GM18508 (cell line): ENCODE data around the gene DNAJC30.
A peak's percentile ranks its signal among the peaks of the same experiment; 100 is the strongest.
"Not testable (repeated sequence)": the region's sequence is repeated elsewhere in the genome, so short reads cannot be mapped to it uniquely, and the experiment has no call there.

Source experiments
- ATAC-seq: cut with Tn5 transposase; IDR thresholded peaks from one replicate; pipeline ENCODE4 v1.9.1; 2021; ENCODE audit warnings: moderate number of reproducible peaks; ENCODE audit not compliant: insufficient read depth, unreplicated experiment

The DNAJC30 gene

DNA sequence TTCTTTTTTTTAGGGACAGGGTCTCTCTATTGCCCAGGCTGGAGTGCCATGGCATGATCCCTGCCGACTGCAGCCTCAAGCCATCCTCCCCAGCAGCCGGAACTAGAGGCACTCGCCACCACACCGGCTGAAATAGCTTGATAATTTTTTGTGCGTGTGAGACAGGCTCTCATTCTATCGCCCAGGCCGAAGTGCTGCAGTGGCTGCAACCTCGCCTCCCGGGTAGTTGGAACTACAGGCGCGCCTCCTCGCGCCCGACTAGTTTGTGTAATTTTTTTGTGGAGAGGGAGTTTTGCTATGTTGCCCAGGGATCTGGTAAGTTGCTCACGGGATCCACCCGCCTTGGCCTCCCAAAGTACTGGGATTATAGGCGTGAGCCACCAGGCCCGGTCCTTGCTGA, 2.1 kb upstream of the DNAJC30 start:
- ATAC-seq, result no peak

DNA sequence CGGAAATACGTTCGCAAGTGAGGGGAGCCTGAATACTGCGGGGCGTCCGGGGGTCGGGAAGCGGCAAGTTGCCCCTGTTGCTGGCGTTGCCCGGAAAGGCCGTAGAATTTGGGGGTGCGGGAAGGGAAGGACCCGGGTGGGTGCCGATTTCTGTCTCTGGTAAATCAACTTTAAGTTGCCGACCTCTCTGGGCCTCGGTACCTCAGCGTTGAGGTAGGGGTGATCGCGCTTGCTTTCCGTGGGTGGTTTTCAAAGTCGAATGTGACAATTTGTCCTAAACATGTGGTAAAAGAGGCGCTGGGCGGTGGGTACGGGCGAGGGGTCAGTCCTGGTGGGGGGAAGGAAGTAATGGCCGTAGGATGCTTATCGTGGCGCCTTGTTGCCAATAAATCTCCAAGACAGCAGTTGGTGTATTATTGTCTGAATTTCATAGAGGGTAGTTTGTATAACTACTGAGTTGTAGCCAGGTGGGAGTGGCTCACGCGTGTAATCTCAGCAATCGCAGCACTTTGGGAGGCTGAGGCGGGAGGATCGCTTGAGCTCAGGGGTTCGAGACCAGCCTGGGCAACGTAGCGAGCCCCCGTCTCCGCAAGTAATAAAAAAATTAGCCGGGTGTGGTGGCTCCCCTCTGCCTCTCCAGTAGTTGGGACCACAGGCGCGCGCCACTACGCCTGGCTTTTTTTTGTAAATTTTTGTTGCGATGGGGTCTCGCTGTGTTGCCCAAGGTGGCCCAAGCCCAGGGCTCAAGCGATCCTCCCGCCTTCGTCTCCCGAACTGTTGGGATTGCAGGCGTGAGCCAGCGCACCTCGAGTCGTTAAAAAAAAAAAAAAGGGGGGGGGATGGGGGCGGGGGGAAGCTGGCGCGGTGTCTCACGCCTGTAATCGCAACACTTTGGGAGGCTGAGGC, 788 bp upstream of the DNAJC30 start:
- peak; percentile 4 for ATAC-seq

DNA sequence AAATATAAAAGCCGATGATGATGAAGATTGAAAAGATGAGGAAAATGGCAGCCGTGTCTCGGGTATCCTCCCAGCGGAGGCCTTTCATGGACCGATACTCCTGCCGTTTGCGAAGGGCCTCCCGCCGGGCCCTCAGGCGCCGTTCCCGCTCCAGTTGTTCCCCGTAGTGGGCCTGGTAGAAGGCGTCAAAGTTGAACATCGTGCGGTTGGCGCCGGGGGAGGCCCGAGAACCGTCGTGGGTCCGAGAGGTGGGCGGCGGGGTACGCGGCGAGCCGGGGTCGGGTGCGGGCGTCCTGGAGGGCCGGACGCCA, 553 bp downstream of the DNAJC30 start:
- no peak for ATAC-seq

DNA sequence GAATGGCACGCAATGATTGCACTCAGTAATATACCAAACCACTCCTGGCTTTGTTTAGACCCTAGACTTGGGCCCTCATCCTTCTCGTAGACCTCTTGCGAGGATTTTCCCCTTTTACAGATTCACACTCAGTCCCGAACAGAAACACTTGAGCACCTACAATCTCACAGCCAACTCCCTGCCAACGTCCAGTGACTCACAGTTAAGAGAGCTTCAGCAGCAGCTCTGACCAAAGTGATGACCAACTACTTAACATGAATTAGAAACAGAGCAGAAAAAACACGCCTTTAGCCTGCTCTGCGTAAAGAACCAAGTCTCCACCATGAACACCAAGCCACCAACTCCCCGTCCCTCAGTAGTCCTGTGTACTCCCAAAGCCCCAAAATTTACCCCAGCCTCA, 2.2 kb downstream of the DNAJC30 start:
- no peak for ATAC-seq

DNA sequence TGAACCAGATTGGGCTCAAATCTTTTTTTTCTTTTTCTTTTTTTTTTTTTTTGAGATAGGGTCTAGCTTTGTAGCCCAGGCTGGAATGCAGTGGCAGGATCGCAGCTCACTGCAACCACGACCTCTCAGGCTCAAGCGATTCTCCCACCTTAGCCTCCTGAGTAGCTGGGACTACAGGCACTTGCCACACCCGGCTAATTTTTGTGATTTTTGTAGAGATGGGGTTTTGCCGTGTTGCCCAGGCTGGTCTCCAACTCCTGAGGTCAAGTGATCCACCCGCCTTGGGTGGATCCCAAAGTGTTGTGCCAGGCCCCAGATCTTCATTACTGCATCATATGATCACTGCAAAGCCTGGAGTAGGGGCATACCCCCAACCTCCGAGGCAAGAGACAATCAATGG, 2.8 kb downstream of the DNAJC30 start:
- no peak for ATAC-seq

DNA sequence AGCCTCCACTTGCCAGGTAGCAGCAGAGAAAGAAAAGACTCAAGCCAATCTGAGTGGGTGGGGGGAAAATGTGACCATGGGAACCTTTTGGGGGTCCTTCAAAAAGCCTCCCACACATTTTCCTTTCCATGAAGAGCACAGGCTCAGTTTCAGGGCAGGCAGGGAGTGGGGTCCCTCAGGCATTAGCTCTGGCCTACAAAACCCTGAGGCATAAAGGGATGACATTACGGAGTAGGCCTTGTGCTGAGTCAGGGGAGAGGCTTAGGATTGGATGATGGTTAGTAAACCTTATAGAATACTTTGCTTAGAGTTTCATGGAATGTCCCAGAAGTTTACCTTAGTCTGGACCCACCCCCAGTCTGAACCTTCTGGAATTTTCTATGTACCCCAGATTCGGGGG, 3.5 kb downstream of the DNAJC30 start:
- no peak for ATAC-seq

DNA sequence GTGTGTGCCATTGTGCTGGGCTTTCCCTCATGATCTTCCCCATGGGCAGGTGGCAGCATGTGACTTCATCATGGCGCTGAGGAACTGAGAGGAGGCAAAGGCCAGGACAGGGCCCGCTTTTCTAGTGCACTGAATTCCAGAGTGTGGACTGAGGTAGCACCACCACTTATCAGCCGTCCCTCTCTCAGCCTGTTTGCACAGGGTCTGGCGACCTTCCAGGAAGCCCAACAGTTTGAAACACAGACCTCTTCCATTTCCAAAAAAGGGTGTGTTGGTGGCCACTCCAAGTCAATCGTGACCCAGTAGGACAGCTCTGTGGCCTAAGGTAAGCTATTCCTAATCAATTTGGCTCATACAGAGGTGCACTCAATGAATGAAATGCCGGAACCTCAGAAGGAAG, 4.4 kb downstream of the DNAJC30 start:
- ATAC-seq, result no peak

DNA sequence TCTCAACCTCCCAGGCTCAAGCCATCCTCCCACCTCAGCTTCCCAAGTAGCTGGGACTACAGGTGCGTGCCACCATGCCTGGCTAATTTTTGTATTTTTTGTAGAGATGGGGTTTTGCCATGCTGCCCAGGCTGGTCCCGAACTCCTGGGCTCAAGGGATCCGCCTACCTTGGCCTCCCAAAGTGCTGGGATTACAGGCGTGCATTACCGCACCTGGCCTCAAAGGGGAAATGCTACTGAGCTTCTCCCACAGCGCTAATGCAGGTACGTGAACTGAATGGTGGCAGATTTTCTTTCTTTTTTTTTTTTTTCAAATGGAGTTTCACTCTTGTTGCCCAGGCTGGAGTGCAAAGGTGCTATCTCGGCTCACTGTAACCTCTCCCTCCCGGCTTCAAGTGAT, 7.2 kb downstream of the DNAJC30 start:
- not testable (repeated sequence) for ATAC-seq

DNA sequence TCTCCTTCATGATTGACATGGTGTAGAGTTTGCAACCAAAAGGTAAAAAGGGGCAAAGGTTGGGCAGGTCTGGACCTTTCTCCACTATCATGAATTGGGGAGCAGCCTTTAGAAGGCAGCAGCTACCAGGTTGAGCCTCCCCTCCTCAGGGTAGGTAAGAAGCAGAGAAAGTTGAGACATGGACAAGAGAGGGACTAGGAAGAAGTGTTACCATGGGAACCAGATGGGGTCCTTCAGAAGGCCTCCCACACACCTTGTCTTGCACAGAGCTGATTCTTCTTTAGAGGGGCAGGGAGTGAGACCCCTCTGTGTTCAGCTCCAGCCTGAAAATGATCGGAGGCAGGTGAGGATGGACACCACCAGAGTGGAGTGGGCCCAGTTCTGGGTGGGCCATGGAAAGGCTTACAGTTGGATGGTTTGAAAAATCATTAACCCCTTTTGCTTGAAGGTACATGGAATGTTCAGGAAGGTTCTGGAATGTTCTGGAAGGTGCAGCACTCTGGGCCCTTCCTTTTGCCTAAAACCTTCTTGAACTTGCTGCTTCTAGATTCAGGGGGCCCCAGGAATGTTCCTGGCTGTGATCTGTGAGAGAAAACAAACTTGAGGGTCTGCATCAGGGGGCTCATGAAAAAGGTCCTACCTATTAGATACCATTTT, 8.7 kb downstream of the DNAJC30 start:
- ATAC-seq, result no peak

DNA sequence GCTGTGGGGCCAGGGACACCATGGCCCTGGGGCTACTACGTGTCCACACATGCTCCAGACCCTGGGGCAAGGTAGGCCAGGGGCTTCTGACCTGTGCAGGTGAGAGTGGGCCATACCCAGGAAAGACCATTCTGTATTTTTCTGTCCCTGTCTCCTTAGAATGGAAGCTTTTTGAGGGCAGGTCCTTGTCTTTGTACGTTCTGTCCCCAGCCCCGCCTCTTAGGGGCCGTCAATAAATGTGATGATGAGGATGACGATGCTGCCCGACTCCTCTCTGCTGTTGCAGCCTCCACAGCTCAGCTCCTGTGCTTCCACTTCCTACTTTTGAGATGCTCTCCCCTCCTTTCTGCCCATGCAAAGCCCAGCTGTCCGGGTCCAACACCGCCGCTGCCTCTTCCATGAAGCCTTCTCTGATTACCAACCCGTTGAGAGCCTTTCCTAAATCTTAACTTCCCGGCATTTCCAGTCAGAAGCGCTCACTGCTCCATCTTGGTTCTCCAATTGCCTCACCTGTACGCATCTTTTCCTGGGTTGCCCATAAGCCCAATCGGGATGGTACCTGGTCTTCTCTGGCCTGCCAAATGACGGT, 11.3 kb downstream of the DNAJC30 start:
- ATAC-seq, result no peak

DNA sequence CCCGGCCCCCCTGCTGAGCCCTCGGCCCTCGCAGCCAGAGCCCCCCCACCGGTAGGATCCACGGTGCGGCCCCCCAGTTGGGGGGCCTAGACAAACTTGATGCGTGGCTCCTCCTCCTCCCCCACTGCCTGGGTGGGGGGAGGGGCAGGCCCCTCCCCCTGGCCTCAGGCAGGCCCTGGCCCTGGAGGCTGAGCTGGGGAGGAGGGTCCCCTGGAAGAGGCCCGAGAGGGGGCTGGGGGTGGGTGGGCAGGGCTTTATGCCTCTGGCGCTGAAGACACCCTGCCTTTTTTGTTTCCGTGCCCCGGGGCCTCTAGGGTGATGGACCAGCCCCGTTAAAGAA, 12.0 kb downstream of the DNAJC30 start:
- no peak for ATAC-seq

DNA sequence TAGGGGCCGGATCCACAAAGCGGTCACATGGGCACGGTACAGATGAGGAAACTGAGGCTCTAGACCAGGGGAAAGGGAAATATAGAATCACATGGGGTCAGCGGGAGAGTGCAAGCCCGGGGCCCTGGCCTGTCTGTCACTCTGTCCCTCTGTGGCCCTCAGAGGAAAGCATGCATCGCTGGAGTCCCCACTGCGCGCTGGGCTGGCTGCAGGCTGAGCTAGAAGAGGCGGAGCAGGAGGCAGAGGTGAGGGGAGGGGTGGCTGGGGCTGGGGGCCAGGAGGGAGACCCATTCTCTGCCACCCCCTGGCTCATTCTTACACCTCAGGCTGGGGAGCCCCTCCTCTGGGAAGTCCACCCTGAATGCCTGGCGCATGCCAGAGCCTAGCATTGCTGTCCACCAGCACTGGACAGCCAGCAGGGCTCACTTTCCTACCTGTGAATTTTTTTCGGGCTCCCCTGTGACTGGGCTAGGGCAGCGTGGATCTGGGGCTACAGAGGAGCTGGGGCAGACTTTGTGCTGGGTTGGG, 13.3 kb downstream of the DNAJC30 start:
- ATAC-seq, result no peak

DNA sequence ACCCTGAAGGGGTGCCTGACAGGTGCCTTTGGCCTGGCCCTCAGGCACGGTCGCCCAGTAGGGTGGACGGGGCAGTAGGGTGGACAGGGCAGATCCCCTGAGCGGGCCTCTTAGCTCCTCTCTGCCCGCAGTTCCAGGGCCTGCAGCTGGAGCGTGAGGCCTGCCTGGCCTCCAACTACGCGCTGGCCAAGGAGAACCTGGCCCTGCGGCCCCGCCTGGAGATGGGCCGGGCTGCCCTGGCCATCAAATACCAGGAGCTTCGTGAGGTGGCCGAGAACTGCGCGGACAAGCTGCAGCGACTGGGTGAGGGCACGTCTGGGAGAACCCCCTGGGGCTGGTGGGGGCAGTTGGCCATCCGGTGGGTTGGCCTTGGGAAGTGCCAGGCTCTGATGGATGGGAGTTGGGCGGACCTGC, 14.0 kb downstream of the DNAJC30 start:
- no peak for ATAC-seq

DNA sequence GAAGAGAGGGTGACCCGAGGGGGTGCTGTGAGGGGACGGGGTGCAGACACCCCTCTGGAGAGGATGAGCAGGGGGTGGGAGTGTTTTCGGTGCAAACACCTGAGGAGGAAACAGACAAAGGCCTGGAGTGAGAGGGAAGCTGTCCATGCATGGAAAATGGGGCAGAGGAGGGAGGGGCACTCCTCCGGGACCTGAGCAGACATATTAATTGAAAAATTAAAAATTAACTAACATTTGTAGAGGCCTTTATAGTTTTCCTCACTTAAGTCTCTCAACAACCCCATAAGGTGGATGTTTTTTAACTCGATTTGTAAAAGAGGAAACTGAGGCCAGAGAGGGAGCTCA, 14.4 kb downstream of the DNAJC30 start:
- no peak for ATAC-seq

DNA sequence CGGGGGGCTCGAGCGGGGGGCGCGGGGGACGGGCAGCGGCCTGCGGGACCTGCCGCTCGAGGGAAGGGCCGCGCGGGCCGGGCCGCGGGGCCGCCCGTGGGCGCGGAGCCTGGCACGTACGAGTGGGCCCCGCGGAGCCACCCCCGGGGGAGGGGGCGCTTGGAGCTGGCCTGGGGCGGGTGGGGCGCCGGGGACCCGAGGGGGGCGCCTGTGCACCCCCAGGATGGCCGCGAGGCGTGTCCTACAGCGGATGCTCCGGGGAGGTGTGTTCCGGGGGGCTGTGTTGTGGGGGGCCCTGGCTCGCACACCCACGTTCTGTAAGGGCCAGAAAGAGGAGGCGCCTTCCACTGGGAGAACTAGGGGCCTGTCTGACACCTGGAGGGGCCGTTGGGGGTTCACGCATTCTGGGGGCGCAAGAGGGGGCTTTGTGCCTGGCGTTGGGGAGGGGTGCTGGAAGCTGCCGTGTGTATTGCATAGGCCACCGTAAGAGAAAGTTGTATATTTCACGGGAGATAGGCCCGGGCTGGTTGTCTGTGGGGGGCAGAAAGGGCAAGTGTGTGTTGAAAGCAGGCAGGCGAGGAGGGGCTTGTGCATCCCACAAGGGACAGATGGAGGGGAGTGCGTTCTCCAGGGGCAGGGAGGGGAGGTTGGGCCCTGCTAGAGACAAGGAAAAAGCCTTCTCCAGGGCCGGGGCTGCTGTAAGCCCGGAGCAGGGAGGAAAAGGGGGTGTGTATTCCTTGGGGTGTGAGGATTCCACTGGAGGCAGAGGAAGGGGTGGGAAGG, 15.0 kb downstream of the DNAJC30 start:
- ATAC-seq, result no peak

DNA sequence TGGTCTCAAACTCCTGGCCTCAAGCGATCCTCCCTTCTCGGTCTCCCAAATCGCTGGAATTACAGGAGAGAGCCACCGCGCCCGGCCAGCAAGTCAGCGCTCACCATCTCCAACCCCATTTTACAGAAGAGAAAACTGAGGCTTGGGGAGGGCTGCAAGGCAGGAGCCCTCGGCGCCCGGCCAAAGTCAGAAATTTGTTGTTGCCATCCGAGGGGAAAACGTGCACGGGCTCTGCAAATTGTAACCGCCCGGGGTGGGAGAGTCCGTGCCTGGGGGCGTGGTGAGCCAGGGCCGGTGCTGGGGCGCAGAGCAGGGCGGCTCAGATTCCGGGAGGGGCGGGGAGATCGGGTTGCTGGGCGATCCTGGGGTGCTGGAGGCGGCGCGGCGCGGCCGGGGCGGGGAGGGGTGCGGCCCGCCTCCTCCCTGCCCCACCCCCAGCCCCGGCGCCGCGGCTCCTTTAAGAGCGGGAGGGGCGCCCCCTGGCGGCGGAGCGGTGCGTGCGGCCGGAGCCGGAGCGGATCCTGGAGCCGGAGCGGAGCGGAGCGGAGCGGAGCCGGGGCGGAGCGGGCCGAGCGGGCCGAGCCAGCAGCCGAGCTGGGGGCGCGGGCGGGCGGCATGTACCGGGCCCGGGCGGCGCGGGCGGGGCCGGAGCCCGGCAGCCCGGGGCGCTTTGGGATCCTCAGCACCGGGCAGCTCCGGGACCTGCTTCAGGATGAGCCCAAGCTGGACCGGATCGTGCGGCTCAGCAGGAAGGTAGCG, 15.7 kb downstream of the DNAJC30 start, which contains the start of gene VPS37D:
Gene VPS37D, plus strand, starts transcription at position 488 of the 759 bp plus-strand sequence. Its CDS starts 128 bp downstream, at position 616.
- no peak for ATAC-seq

DNA sequence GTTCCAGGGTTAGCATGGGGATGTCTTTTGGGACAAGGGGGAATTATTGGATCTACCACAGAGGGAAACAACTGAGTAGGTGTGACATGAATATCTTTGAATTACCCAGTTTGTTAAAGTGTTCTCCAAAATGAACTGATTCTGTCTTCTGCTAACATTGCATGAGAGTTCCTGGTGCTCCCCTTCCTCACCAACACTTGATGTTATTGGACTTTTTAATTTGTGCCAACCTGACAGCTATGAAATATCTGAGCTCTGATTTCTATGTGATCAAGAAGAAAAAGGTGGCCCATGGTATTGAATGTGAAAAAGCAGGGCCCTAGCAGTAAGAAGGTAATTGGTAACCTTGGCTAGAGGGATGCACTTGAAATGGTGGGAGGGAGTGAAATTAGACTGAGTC, 20.2 kb downstream of the DNAJC30 start:
- no peak for ATAC-seq

DNA sequence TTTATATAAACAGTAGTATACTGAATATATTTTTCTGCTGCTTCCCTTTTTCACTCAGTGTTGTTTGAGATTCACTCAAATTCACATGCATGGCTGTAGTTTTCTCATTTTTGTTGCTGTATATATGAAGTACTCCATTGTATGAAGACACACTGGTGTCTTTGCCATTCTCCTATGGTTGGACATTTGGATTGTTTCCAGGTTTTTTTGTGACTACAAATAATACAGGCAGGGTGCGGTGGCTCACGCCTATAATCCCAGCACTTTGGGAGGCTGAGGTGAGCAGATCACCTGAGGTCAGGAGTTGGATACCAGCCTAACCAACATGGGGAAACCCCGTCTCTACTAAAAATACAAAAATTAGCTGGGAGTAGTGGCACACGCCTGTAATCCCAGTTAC, 22.7 kb downstream of the DNAJC30 start:
- ATAC-seq, result not testable (repeated sequence)

DNA sequence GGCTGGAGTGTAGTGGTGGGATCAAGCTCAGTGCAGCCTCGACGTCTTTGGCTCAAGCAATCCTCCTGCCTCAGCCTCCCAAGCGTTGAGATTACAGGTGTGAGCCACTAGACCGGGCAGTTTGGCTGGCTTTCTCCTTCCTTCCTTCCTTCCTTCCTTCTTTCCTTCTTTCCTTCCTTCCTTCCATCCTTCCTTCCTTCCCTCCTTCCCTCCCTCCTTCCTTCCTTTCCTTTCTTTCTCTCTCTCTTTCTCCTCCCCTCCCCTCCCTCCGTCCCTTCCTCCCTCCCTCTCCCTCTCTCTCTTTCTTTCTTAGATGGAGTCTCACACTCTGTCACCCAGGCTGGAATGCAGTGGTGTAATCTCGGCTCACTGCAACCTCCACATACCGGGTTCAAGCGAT, 23.3 kb downstream of the DNAJC30 start:
- ATAC-seq, result no peak

DNA sequence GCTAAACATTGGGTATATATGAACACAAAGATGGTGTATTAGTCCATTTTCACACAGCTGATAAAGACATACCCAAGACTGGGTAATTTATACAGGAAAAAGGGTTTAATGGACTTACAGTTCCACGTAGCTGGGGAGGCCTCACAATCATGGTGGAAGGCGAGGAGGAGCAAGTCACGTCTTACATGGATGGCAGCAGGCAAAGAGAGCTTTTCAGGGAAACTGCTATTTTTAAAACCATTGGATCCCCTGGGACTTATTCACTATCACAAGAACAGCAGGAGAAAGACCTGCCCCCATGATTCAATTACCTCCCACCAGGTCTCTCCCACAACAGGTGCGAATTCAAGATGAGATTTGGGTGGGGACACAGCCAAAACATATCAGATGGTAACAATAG, 27.9 kb downstream of the DNAJC30 start:
- not testable (repeated sequence) for ATAC-seq
